Fibroblast of skin of back (primary cell): ENCODE results near the gene ZBTB24.

ENCODE experiments used
- DNase-seq: peaks from one replicate; pipeline ENCODE4 v3.0.0-alpha.2; 2013

The ZBTB24 gene

GRCh38 chr6:109449795-109450673, 33.0 kb downstream of the ZBTB24 start:
- no peak for DNase-seq

GRCh38 chr6:109449064-109449794, 33.8 kb downstream of the ZBTB24 start:
- DNase-seq: no peak

- DNase-seq: no peak
Measured at GRCh38 chr6:109448615-109449014, 34.4 kb downstream of the ZBTB24 start.

GRCh38 chr6:109447878-109448555, 35.0 kb downstream of the ZBTB24 start:
- DNase-seq: no peak

GRCh38 chr6:109447087-109447486, 35.9 kb downstream of the ZBTB24 start:
- no peak for DNase-seq

GRCh38 chr6:109446541-109446940, 36.5 kb downstream of the ZBTB24 start:
- no peak for DNase-seq

- DNase-seq: no peak
Measured at GRCh38 chr6:109446072-109446471, 36.9 kb downstream of the ZBTB24 start.

GRCh38 chr6:109445382-109445781, 37.6 kb downstream of the ZBTB24 start:
- DNase-seq: no peak

GRCh38 chr6:109443425-109443950, 39.5 kb downstream of the ZBTB24 start:
- DNase-seq: no peak

GRCh38 chr6:109442393-109442924, 40.6 kb downstream of the ZBTB24 start:
- no peak for DNase-seq

- peak; percentile 44 for DNase-seq
Measured at GRCh38 chr6:109441069-109441816, 41.8 kb downstream of the ZBTB24 start.

GRCh38 chr6:109440331-109441068, 42.5 kb downstream of the ZBTB24 start, which contains the start of the genes PPIL6 and SMPD2:
Gene PPIL6 (minus strand): TSS chr6:109440628. CDS start chr6:109440590, 38 bp downstream.
Gene SMPD2 (plus strand): TSS chr6:109440724. CDS start chr6:109441122, 398 bp downstream.
- peak; percentile 90 for DNase-seq

- no peak for DNase-seq
Measured at GRCh38 chr6:109436041-109436440, 47.0 kb downstream of the ZBTB24 start.

- no peak for DNase-seq
Measured at GRCh38 chr6:109434456-109434855, 48.6 kb downstream of the ZBTB24 start.

- no peak for DNase-seq
Measured at GRCh38 chr6:109429496-109429895, 53.5 kb downstream of the ZBTB24 start.

GRCh38 chr6:109428889-109429477, 54.0 kb downstream of the ZBTB24 start:
- DNase-seq: peak; percentile 44

- no peak for DNase-seq
Measured at GRCh38 chr6:109424946-109425345, 58.1 kb downstream of the ZBTB24 start.

GRCh38 chr6:109421184-109421583, 61.8 kb downstream of the ZBTB24 start:
- DNase-seq: no peak

GRCh38 chr6:109420751-109421150, 62.3 kb downstream of the ZBTB24 start:
- no peak for DNase-seq

- no peak for DNase-seq
Measured at GRCh38 chr6:109417646-109418045, 65.4 kb downstream of the ZBTB24 start.
